ENCODE measurements around the gene TRIM71.

Gene TRIM71

GRCh38 chr3:32835961-32836360 lies 18.2 kb downstream of the TRIM71 start:
- H3K9ac ChIP-seq (ENCODE audit: low read depth, low read length, poor library complexity, severe bottlenecking): peak overlapping the region; percentile 34
- peak overlapping the region; percentile 1 for H3K4me3 ChIP-seq (ENCODE audit: low read length, poor library complexity, severe bottlenecking)
- peaks cover 66% of the 10 kb centered on the region for H3K4me1 ChIP-seq (ENCODE audit: insufficient read depth, low read length, poor library complexity, severe bottlenecking)
- peaks cover 100% of the 10 kb centered on the region for H3K79me2 ChIP-seq (ENCODE audit: insufficient read depth, low read length)
- H4K20me1 ChIP-seq (ENCODE audit: insufficient read depth, low read length, poor library complexity, severe bottlenecking): no peaks in the 10 kb centered on the region
- no peaks in the 10 kb centered on the region for H3K9me2 ChIP-seq (replicated peaks; ENCODE audit: low read depth, low read length)
- no peaks in the 10 kb centered on the region for H3K9me3 ChIP-seq (ENCODE audit: insufficient read depth, low read depth, low read length)
- H3K36me3 ChIP-seq (ENCODE audit: insufficient read depth, low read length): no peaks in the 10 kb centered on the region
- no peaks in the 10 kb centered on the region for H3K27me3 ChIP-seq (ENCODE audit: insufficient read depth, low read length, poor library complexity, severe bottlenecking)
- TF ChIP-seq, protein P1, sequence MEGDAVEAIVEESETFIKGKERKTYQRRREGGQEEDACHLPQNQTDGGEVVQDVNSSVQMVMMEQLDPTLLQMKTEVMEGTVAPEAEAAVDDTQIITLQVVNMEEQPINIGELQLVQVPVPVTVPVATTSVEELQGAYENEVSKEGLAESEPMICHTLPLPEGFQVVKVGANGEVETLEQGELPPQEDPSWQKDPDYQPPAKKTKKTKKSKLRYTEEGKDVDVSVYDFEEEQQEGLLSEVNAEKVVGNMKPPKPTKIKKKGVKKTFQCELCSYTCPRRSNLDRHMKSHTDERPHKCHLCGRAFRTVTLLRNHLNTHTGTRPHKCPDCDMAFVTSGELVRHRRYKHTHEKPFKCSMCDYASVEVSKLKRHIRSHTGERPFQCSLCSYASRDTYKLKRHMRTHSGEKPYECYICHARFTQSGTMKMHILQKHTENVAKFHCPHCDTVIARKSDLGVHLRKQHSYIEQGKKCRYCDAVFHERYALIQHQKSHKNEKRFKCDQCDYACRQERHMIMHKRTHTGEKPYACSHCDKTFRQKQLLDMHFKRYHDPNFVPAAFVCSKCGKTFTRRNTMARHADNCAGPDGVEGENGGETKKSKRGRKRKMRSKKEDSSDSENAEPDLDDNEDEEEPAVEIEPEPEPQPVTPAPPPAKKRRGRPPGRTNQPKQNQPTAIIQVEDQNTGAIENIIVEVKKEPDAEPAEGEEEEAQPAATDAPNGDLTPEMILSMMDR (conservative IDR thresholded peaks at IDR 0.05; ENCODE audit: low read length): no peak
- TF ChIP-seq EZH2phosphoT487 (IDR thresholded peaks at IDR 0.05; ENCODE audit: borderline replicate concordance): no peak
- no peaks in the 10 kb centered on the region for H3F3A ChIP-seq (ENCODE audit: low read depth)
- peak overlapping the region; percentile 28 for H3K4me2 ChIP-seq (ENCODE audit: low read depth, low read length, poor library complexity, severe bottlenecking)
- H2AFZ ChIP-seq (ENCODE audit: low read length): no peak overlapping the region

GRCh38 chr3:32836601-32837000 lies 18.8 kb downstream of the TRIM71 start:
- no peaks in the 10 kb centered on the region for H3K27me3 ChIP-seq (ENCODE audit: insufficient read depth, low read length, poor library complexity, severe bottlenecking)
- peak overlapping the region; percentile 1 for H3K4me3 ChIP-seq (ENCODE audit: low read length, poor library complexity, severe bottlenecking)
- TF ChIP-seq EZH2phosphoT487 (IDR thresholded peaks at IDR 0.05; ENCODE audit: borderline replicate concordance): no peak
- TF ChIP-seq, protein P1 (conservative IDR thresholded peaks at IDR 0.05; ENCODE audit: low read length): no peak
- peaks cover 100% of the 10 kb centered on the region for H3K79me2 ChIP-seq (ENCODE audit: insufficient read depth, low read length)
- no peaks in the 10 kb centered on the region for H4K20me1 ChIP-seq (ENCODE audit: insufficient read depth, low read length, poor library complexity, severe bottlenecking)
- H3K9me2 ChIP-seq (replicated peaks; ENCODE audit: low read depth, low read length): no peaks in the 10 kb centered on the region
- peak overlapping the region; percentile 28 for H3K4me2 ChIP-seq (ENCODE audit: low read depth, low read length, poor library complexity, severe bottlenecking)
- no peaks in the 10 kb centered on the region for H3F3A ChIP-seq (ENCODE audit: low read depth)
- no peaks in the 10 kb centered on the region for H3K36me3 ChIP-seq (ENCODE audit: insufficient read depth, low read length)
- H3K9ac ChIP-seq (ENCODE audit: low read depth, low read length, poor library complexity, severe bottlenecking): peak overlapping the region; percentile 34
- H2AFZ ChIP-seq (ENCODE audit: low read length): no peak overlapping the region
- no peaks in the 10 kb centered on the region for H3K9me3 ChIP-seq (ENCODE audit: insufficient read depth, low read depth, low read length)
- H3K4me1 ChIP-seq (ENCODE audit: insufficient read depth, low read length, poor library complexity, severe bottlenecking): peaks cover 66% of the 10 kb centered on the region

DNA sequence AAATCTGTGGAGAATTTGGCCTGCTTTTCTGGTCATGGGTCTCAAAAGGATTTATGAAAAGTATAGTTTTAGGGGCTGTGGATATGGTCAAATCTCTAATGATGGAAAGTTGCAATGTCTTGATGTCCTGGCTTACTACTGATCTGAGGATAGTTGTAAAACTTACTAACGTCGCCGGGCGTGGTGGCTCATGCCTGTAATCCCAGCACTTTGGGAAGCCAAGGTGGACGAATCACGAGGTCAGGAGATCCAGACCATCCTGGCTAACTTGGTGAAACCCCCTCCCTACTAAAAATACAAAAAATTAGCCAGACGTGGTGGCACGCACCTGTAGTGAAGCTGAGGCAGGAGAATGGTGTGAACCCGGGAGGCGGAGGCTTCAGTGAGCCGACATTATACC lies 19.6 kb downstream of the TRIM71 start:
- Histone ChIP-seq H3K9me2 (replicated peaks; ENCODE audit: low read depth, low read length) (no peaks in the 10 kb centered on the region), H3K79me2 (ENCODE audit: insufficient read depth, low read length) (peaks cover 99% of the 10 kb centered on the region), H3K9me3 (ENCODE audit: insufficient read depth, low read depth, low read length) (no peaks in the 10 kb centered on the region), H3K4me3 (ENCODE audit: low read length, poor library complexity, severe bottlenecking) (no peak overlapping the region), H2AFZ (ENCODE audit: low read length) (no peak overlapping the region), H4K20me1 (ENCODE audit: insufficient read depth, low read length, poor library complexity, severe bottlenecking) (no peaks in the 10 kb centered on the region), H3K9ac (ENCODE audit: low read depth, low read length, poor library complexity, severe bottlenecking) (peak overlapping the region; percentile 34), H3F3A (ENCODE audit: low read depth) (peaks cover 7% of the 10 kb centered on the region; the same call in 1 of the 2 replicates), H3K27me3 (ENCODE audit: insufficient read depth, low read length, poor library complexity, severe bottlenecking) (no peaks in the 10 kb centered on the region), H3K4me2 (ENCODE audit: low read depth, low read length, poor library complexity, severe bottlenecking) (peak overlapping the region; percentile 28), H3K4me1 (ENCODE audit: insufficient read depth, low read length, poor library complexity, severe bottlenecking) (peaks cover 66% of the 10 kb centered on the region), H3K36me3 (ENCODE audit: insufficient read depth, low read length) (no peaks in the 10 kb centered on the region)
- TF ChIP-seq EZH2phosphoT487 (IDR thresholded peaks at IDR 0.05; ENCODE audit: borderline replicate concordance): no peak
- TF ChIP-seq, protein P1 (conservative IDR thresholded peaks at IDR 0.05; ENCODE audit: low read length): no peak
